HEK293 (cell line): ENCODE results near the gene HOTAIR.

Experiments used
- FEZF1 ChIP-seq: fragments of 450-650 bp; formaldehyde crosslinking; IDR thresholded peaks from 2 replicates; pipeline ENCODE4 v1.5.1; 2016; ENCODE audit warnings: missing biosample characterization, missing genetic modification characterization
- GLIS1 ChIP-seq: fragments of 450-650 bp; formaldehyde crosslinking; IDR thresholded peaks from 2 replicates; pipeline ENCODE4 v1.5.1; 2016; ENCODE audit warnings: missing biosample characterization, missing genetic modification characterization
- HIC1 ChIP-seq: fragments of 450-650 bp; formaldehyde crosslinking; IDR thresholded peaks from 2 replicates; pipeline ENCODE4 v1.5.1; 2016; ENCODE audit warnings: missing biosample characterization, missing genetic modification characterization
- PRDM1 ChIP-seq: fragments of 450-650 bp; formaldehyde crosslinking; IDR thresholded peaks from 2 replicates; pipeline ENCODE4; 2016; ENCODE audit warnings: missing biosample characterization, missing genetic modification characterization
- PRDM2 ChIP-seq: fragments of 450-650 bp; formaldehyde crosslinking; IDR thresholded peaks from 2 replicates; pipeline ENCODE4 v1.5.1; 2016; ENCODE audit warnings: missing biosample characterization, missing genetic modification characterization, borderline replicate concordance
- SCRT2 ChIP-seq: fragments of 450-650 bp; formaldehyde crosslinking; IDR thresholded peaks from 2 replicates; pipeline ENCODE4 v1.5.1; 2016; ENCODE audit warnings: missing biosample characterization, missing genetic modification characterization
- TCF7L2 ChIP-seq: IDR thresholded peaks from 2 replicates; pipeline ENCODE4 v1.6.1; 2011; ENCODE audit warnings: low read depth, mild to moderate bottlenecking, inconsistent platforms, low read length, moderate library complexity, borderline replicate concordance
- ZBTB1 ChIP-seq: fragments of 450-650 bp; formaldehyde crosslinking; IDR thresholded peaks from 2 replicates; pipeline ENCODE4 v1.5.1; 2016; ENCODE audit warnings: missing biosample characterization, missing genetic modification characterization
- ZBTB6 ChIP-seq: fragments of 450-650 bp; formaldehyde crosslinking; IDR thresholded peaks from 2 replicates; pipeline ENCODE4 v1.5.1; 2017; ENCODE audit warnings: missing biosample characterization, missing genetic modification characterization
- ZEB2 ChIP-seq: fragments of 450-650 bp; formaldehyde crosslinking; IDR thresholded peaks from 2 replicates; pipeline ENCODE4 v1.5.1; 2016; ENCODE audit warnings: missing biosample characterization, missing genetic modification characterization
- ZFHX2 ChIP-seq: fragments of 450-650 bp; formaldehyde crosslinking; conservative IDR thresholded peaks from 2 replicates; pipeline ENCODE4 v1.5.1; 2016; ENCODE audit warnings: missing biosample characterization, missing genetic modification characterization
- ZFP37 ChIP-seq: fragments of 450-650 bp; formaldehyde crosslinking; IDR thresholded peaks from 2 replicates; pipeline ENCODE4 v1.5.1; 2016; ENCODE audit warnings: missing biosample characterization, missing genetic modification characterization
- ZNF248 ChIP-seq: fragments of 450-650 bp; formaldehyde crosslinking; IDR thresholded peaks from 2 replicates; pipeline ENCODE4 v1.5.1; 2017; ENCODE audit warnings: missing biosample characterization, missing genetic modification characterization
- ZNF26 ChIP-seq: fragments of 450-650 bp; formaldehyde crosslinking; IDR thresholded peaks from 2 replicates; pipeline ENCODE4 v1.5.1; 2016; ENCODE audit warnings: missing biosample characterization, missing genetic modification characterization
- ZNF37A ChIP-seq: fragments of 450-650 bp; IDR thresholded peaks from 2 replicates; pipeline ENCODE4 v1.5.1; 2018; ENCODE audit warnings: missing biosample characterization, missing genetic modification characterization
- ZNF394 ChIP-seq: fragments of 450-650 bp; formaldehyde crosslinking; IDR thresholded peaks from 2 replicates; pipeline ENCODE4 v1.5.1; 2016; ENCODE audit warnings: missing biosample characterization, missing genetic modification characterization, mild to moderate bottlenecking, moderate library complexity, borderline replicate concordance
- ZNF426 ChIP-seq: fragments of 450-650 bp; formaldehyde crosslinking; IDR thresholded peaks from 2 replicates; pipeline ENCODE4 v1.5.1; 2017; ENCODE audit warnings: missing biosample characterization, missing genetic modification characterization, mild to moderate bottlenecking, inconsistent platforms, moderate library complexity
- ZNF48 ChIP-seq: fragments of 450-650 bp; formaldehyde crosslinking; IDR thresholded peaks from 2 replicates; pipeline ENCODE4 v1.5.1; 2016; ENCODE audit warnings: missing biosample characterization, missing genetic modification characterization
- ZNF514 ChIP-seq: fragments of 450-650 bp; formaldehyde crosslinking; IDR thresholded peaks from 2 replicates; pipeline ENCODE4 v1.5.1; 2016; ENCODE audit warnings: missing biosample characterization, missing genetic modification characterization
- ZNF518A ChIP-seq: fragments of 450-650 bp; formaldehyde crosslinking; conservative IDR thresholded peaks from 2 replicates; pipeline ENCODE4 v1.5.1; 2016; ENCODE audit warnings: low read depth, missing biosample characterization, missing genetic modification characterization
- ZNF548 ChIP-seq: fragments of 450-650 bp; formaldehyde crosslinking; IDR thresholded peaks from 2 replicates; pipeline ENCODE4 v1.5.1; 2016; ENCODE audit warnings: missing biosample characterization, missing genetic modification characterization
- ZNF549 ChIP-seq: fragments of 450-650 bp; IDR thresholded peaks from 2 replicates; pipeline ENCODE4 v1.5.1; 2018; ENCODE audit warnings: missing biosample characterization, missing genetic modification characterization, mild to moderate bottlenecking, inconsistent platforms, moderate library complexity
- ZNF596 ChIP-seq: fragments of 450-650 bp; IDR thresholded peaks from 2 replicates; pipeline ENCODE4 v1.5.0; 2018; ENCODE audit warnings: missing biosample characterization, mild to moderate bottlenecking, missing genetic modification characterization, moderate library complexity
- ZXDB ChIP-seq: fragments of 450-650 bp; formaldehyde crosslinking; IDR thresholded peaks from 2 replicates; pipeline ENCODE4 v1.5.1; 2016; ENCODE audit warnings: missing biosample characterization, missing genetic modification characterization

Gene HOTAIR

GRCh38 chr12:53998110-53998899, 23.6 kb upstream of the HOTAIR start (continued):
- no peak for TF ChIP-seq PRDM2 (tag by site-specific recombination)
- no peak for TF ChIP-seq ZNF596 (tag by site-specific recombination)
- TF ChIP-seq HIC1 (tag by site-specific recombination), result no peak
- TF ChIP-seq ZEB2 (tag by site-specific recombination), result no peak
- peak; percentile 34; the same call in 1 of the 2 replicates for TF ChIP-seq ZXDB (tag by site-specific recombination)
- TF ChIP-seq FEZF1 (tag by site-specific recombination), result no peak
- TF ChIP-seq ZBTB1 (tag by site-specific recombination), result no peak
- no peak for TF ChIP-seq ZNF549 (tag by site-specific recombination)
- TF ChIP-seq PRDM1 (tag by site-specific recombination), result peak; percentile 75
- TF ChIP-seq ZNF248 (tag by site-specific recombination), result no peak
- TF ChIP-seq ZNF394 (tag by site-specific recombination), result no peak
- no peak for TF ChIP-seq ZNF48 (tag by site-specific recombination)
- TF ChIP-seq ZFP37 (tag by site-specific recombination), result no peak
- TF ChIP-seq ZNF426 (tag by site-specific recombination), result no peak
- TF ChIP-seq ZNF514 (tag by site-specific recombination), result no peak
- no peak for TF ChIP-seq ZNF518A (tag by site-specific recombination)
- TF ChIP-seq ZBTB6, result no peak; the same call in 1 of the 2 replicates
- no peak for TF ChIP-seq ZNF26 (tag by site-specific recombination)
- TF ChIP-seq TCF7L2, result no peak
- no peak for TF ChIP-seq SCRT2 (tag by site-specific recombination)
- TF ChIP-seq GLIS1 (tag by site-specific recombination), result peak; percentile 66
- TF ChIP-seq ZNF548, result no peak
- TF ChIP-seq ZFHX2 (tag by site-specific recombination), result peak; percentile 6; the same call in 1 of the 2 replicates
- TF ChIP-seq ZNF37A (tag by site-specific recombination), result no peak
